IMR-90 (cell line): ENCODE measurements around the gene ABITRAM. TPM values are rescaled to one million over a fixed set of nuclear protein-coding genes. Genes with fewer than 3 reads are reported as not detected.

ENCODE experiments used
- ATAC-seq: fragments of 200-7000 bp; cut with Tn5 transposase; 2 replicates; pipeline ENCODE4 v1.9.1; 2020; ENCODE audit warnings: low read depth, mild to moderate bottlenecking, moderate library complexity
- BruUV-seq: library from RNA; stranded (reverse); fragments of 400-500 nt; replicated peaks from 2 replicates; lab custom pipeline; 2021; lab: Mats Ljungman, UMichigan
- CTCF ChIA-PET: fragments of 300-600 bp; formaldehyde crosslinking; extraction: SDS; loops from one replicate; lab custom pipeline; 2021; ENCODE audit warnings: antibody characterized with exemption; lab: Yijun Ruan, JAX
- POLR2A ChIA-PET: fragments of 300-600 bp; sonication (Branson Sonifier 250); formaldehyde crosslinking; loops from one replicate; lab custom pipeline; 2022; ENCODE audit warnings: antibody characterized with exemption; ENCODE audit not compliant: unreplicated experiment; lab: Charles Lee
- DNase-seq: peaks from one replicate; pipeline ENCODE4 v3.0.0; 2013
- H2AFZ ChIP-seq: replicated peaks from 2 replicates; pipeline ENCODE3; 2013; ENCODE audit warnings: low read length, mild to moderate bottlenecking; ENCODE audit not compliant: poor library complexity
- H2AK5ac ChIP-seq: 2 replicates; pipeline ENCODE4 v1.6.1; 2013; ENCODE audit warnings: low read depth, low read length, inconsistent platforms
- H2AK9ac ChIP-seq: replicated peaks from 2 replicates; pipeline ENCODE3; 2013; ENCODE audit warnings: mild to moderate bottlenecking, low read depth, low read length, moderate library complexity; ENCODE audit not compliant: poor library complexity
- H2BK120ac ChIP-seq: 2 replicates; pipeline ENCODE4 v1.6.1; 2013; ENCODE audit warnings: low read depth, low read length, inconsistent platforms
- H2BK15ac ChIP-seq: 3 replicates; pipeline ENCODE4 v1.6.1; 2013; ENCODE audit warnings: low read depth, low read length, inconsistent platforms
- H2BK20ac ChIP-seq: 2 replicates; pipeline ENCODE4 v1.6.1; 2013; ENCODE audit warnings: low read depth, mild to moderate bottlenecking, inconsistent platforms, low read length, moderate library complexity
- H2BK5ac ChIP-seq: 2 replicates; pipeline ENCODE4 v1.6.1; 2013; ENCODE audit warnings: mild to moderate bottlenecking, low read depth, low read length, inconsistent platforms; ENCODE audit not compliant: poor library complexity, severe bottlenecking
- H3K14ac ChIP-seq: replicated peaks from 2 replicates; pipeline ENCODE4 v1.6.1; 2013; ENCODE audit warnings: low read depth, low read length, inconsistent platforms
- H3K18ac ChIP-seq: 2 replicates; pipeline ENCODE4 v1.6.1; 2013; ENCODE audit warnings: low read depth, low read length, control low read depth
- H3K23ac ChIP-seq: 2 replicates; pipeline ENCODE4 v1.6.1; 2013; ENCODE audit warnings: low read depth, low read length, inconsistent platforms
- H3K27ac ChIP-seq: 2 replicates; pipeline ENCODE4 v1.5.1; 2013; ENCODE audit warnings: mild to moderate bottlenecking, control low read depth, low read length; ENCODE audit not compliant: insufficient read depth
- H3K27me3 ChIP-seq: 2 replicates; pipeline ENCODE4 v1.6.1; 2013; ENCODE audit warnings: low read length; ENCODE audit not compliant: control insufficient read depth, insufficient read depth
- H3K36me3 ChIP-seq: 2 replicates; pipeline ENCODE4 v1.6.1; 2013; ENCODE audit warnings: low read length, mixed read lengths; ENCODE audit not compliant: control insufficient read depth, insufficient read depth
- H3K4ac ChIP-seq: 2 replicates; pipeline ENCODE4 v1.6.1; 2013; ENCODE audit warnings: low read depth, low read length, inconsistent platforms
- H3K4me1 ChIP-seq: 2 replicates; pipeline ENCODE4 v1.6.1; 2013; ENCODE audit warnings: low read length, mixed read lengths; ENCODE audit not compliant: control insufficient read depth, insufficient read depth
- H3K4me2 ChIP-seq: 2 replicates; pipeline ENCODE4 v1.6.1; 2013; ENCODE audit warnings: low read depth, mild to moderate bottlenecking, control low read depth, low read length, moderate library complexity
- H3K4me3 ChIP-seq: 2 replicates; pipeline ENCODE4 v1.5.1; 2013; ENCODE audit warnings: low read depth, mild to moderate bottlenecking, control low read depth, low read length, moderate library complexity; ENCODE audit not compliant: insufficient read depth
- H3K56ac ChIP-seq: 2 replicates; pipeline ENCODE4 v1.6.1; 2013; ENCODE audit warnings: low read length, inconsistent platforms; ENCODE audit not compliant: insufficient read depth; ENCODE audit errors: extremely low read depth
- H3K79me1 ChIP-seq, 2 experiments: 2 replicates each; pipeline ENCODE4 v1.6.1; 2013; ENCODE audit warnings: low read length in 2 of 2, inconsistent platforms in 1 of 2, low read depth in 1 of 2
- H3K9ac ChIP-seq: 2 replicates; pipeline ENCODE4 v1.6.1; 2013; ENCODE audit warnings: low read depth, low read length, control low read depth
- H3K9me1 ChIP-seq: 2 replicates; pipeline ENCODE4 v1.6.1; 2013; ENCODE audit warnings: low read length, inconsistent platforms; ENCODE audit not compliant: insufficient read depth
- H3K9me3 ChIP-seq: 2 replicates; pipeline ENCODE4 v1.6.1; 2013; ENCODE audit warnings: low read length; ENCODE audit not compliant: control insufficient read depth, insufficient read depth
- H4K20me1 ChIP-seq: 2 replicates; pipeline ENCODE4 v1.6.1; 2013; ENCODE audit warnings: low read length, inconsistent platforms; ENCODE audit not compliant: insufficient read depth
- H4K5ac ChIP-seq: 2 replicates; pipeline ENCODE4 v1.6.1; 2013; ENCODE audit warnings: mild to moderate bottlenecking, low read depth, low read length, control low read depth
- H4K8ac ChIP-seq, 2 experiments: 2 replicates each; pipeline ENCODE4 v1.6.1; 2013; ENCODE audit warnings: low read depth in 2 of 2, low read length in 2 of 2, control low read depth in 1 of 2, inconsistent platforms in 1 of 2
- H4K91ac ChIP-seq: 2 replicates; pipeline ENCODE4 v1.6.1; 2013; ENCODE audit warnings: low read depth, low read length, inconsistent platforms; ENCODE audit not compliant: insufficient read depth
- BHLHE40 ChIP-seq: fragments of 150-350 bp; IDR thresholded peaks from 2 replicates; pipeline ENCODE4 v1.6.1; 2016; ENCODE audit warnings: mild to moderate bottlenecking, low read depth, low read length
- CEBPB ChIP-seq: IDR thresholded peaks from 2 replicates; pipeline ENCODE4 v1.6.1; 2012; ENCODE audit warnings: low read depth, low read length, improper control_type of control experiment
- CHD1 ChIP-seq: IDR thresholded peaks from 2 replicates; pipeline ENCODE4 v1.6.1; 2012; ENCODE audit warnings: low read depth, low read length, improper control_type of control experiment
- CTCF ChIP-seq: conservative IDR thresholded peaks from 2 replicates; pipeline ENCODE4 v1.5.1; 2012; ENCODE audit warnings: mild to moderate bottlenecking, low read depth, low read length, improper control_type of control experiment
- ELK1 ChIP-seq: fragments of 150-350 bp; IDR thresholded peaks from 2 replicates; pipeline ENCODE4 v1.6.1; 2016; ENCODE audit warnings: low read depth, mild to moderate bottlenecking, low read length, moderate library complexity, borderline replicate concordance
- FOS ChIP-seq: fragments of 150-350 bp; IDR thresholded peaks from 2 replicates; pipeline ENCODE4 v1.6.1; 2016; ENCODE audit warnings: low read depth, low read length
- MAFK ChIP-seq: IDR thresholded peaks from 2 replicates; pipeline ENCODE4 v1.6.1; 2012; ENCODE audit warnings: low read depth, low read length, improper control_type of control experiment
- MXI1 ChIP-seq: IDR thresholded peaks from 2 replicates; pipeline ENCODE4 v1.6.1; 2012; ENCODE audit warnings: low read depth, mild to moderate bottlenecking, low read length, moderate library complexity, borderline replicate concordance
- NFE2L2 ChIP-seq: fragments of 150-350 bp; IDR thresholded peaks from 2 replicates; pipeline ENCODE4 v1.6.1; 2016; ENCODE audit warnings: low read depth, mild to moderate bottlenecking, low read length
- POLR2A ChIP-seq: IDR thresholded peaks from 2 replicates; pipeline ENCODE4 v1.6.1; 2012; ENCODE audit warnings: mild to moderate bottlenecking, low read depth, low read length
- RAD21 ChIP-seq: IDR thresholded peaks from 2 replicates; pipeline ENCODE4 v1.6.1; 2012; ENCODE audit warnings: low read length, improper control_type of control experiment
- RCOR1 ChIP-seq: IDR thresholded peaks from 2 replicates; pipeline ENCODE4 v1.6.1; 2012; ENCODE audit warnings: mild to moderate bottlenecking, low read length, improper control_type of control experiment; ENCODE audit not compliant: insufficient replicate concordance
- RFX5 ChIP-seq: IDR thresholded peaks from 2 replicates; pipeline ENCODE4 v1.8.0; 2012; ENCODE audit warnings: low read depth, mild to moderate bottlenecking, low read length, moderate library complexity
- SMC3 ChIP-seq: fragments of 150-350 bp; IDR thresholded peaks from 2 replicates; pipeline ENCODE4 v1.6.1; 2016; ENCODE audit warnings: low read depth, mild to moderate bottlenecking, antibody characterized with exemption, low read length, moderate library complexity
- USF2 ChIP-seq: fragments of 150-350 bp; IDR thresholded peaks from 2 replicates; pipeline ENCODE4 v1.6.1; 2017; ENCODE audit warnings: mild to moderate bottlenecking, antibody characterized with exemption, low read length, low read depth
- WGBS, 2 experiments: methylation state at CpG; one replicate each; pipeline versions ENCODE4 v1.1.5 to v1.1.7; 2013; ENCODE audit warnings: missing lambda C conversion rate in 2 of 2; ENCODE audit not compliant: insufficient read length in 1 of 2; ENCODE audit errors: extremely low coverage in 2 of 2; 5-methylcytosine and 5-hydroxymethylcytosine counted together
- dilution Hi-C: fragments of 300-500 bp; cut with HindIII; formaldehyde crosslinking; loops from one replicate; pipeline ENCODE4 v1.14.3; 2018; ENCODE audit warnings: low sequenced_read_pairs; ENCODE audit not compliant: unreplicated experiment
- in situ Hi-C: fragments of 300-500 bp; cut with MboI; formaldehyde crosslinking; loops from 3 replicates; pipeline ENCODE4 v1.14.3; 2019; ENCODE audit warnings: low sequenced_read_pairs, inconsistent platforms, mixed read lengths
- intact Hi-C: fragments of 100-400 bp; cut with micrococcal nuclease; formaldehyde crosslinking; loops from 2 replicates; pipeline ENCODE4 v1.10.0; 2022
- polyA plus RNA-seq, 3 experiments: library from polyadenylated mRNA; depleted of rRNA; stranded (reverse); fragments of >200 nt; gene quantifications; 2 replicates each; pipeline ENCODE4 v1.2.3, GENCODE V29; 2012; ENCODE audit warnings: low replicate concordance in 1 of 3
- total RNA-seq: library from RNA; depleted of rRNA; stranded (reverse); fragments of >200 nt; gene quantifications from 2 replicates; pipeline ENCODE4 v1.2.3, GENCODE V29; 2012

Gene ABITRAM
- total and polyA plus RNA-seq, 2 of the 4 experiments (the other 2 are of a cell fraction), result 8.6 to 10.3 TPM

- TF ChIP-seq ELK1 (no peak), MAFK (no peak), CHD1 (no peak), RAD21 (no peak), POLR2A (no peak), CTCF (no peak), CEBPB (no peak), FOS (no peak), NFE2L2 (no peak), RCOR1 (no peak), USF2 (no peak), RFX5 (no peak), SMC3 (no peak), BHLHE40 (no peak), MXI1 (no peak)
- no CpG with 5 or more reads among the region's 3 CpGs for WGBS, 2 experiments
- Histone ChIP-seq H2BK5ac (no peak overlapping the region), H3K9ac (no peak overlapping the region), H3K18ac (no peak overlapping the region), H4K8ac (no peak overlapping the region), H3K23ac (no peak overlapping the region), H2AK5ac (no peak overlapping the region), H2BK15ac (no peak overlapping the region), H2AK9ac (no peak overlapping the region), H2BK120ac (no peak overlapping the region), H3K9me3 (no peaks in the 10 kb centered on the region), H3K9me1 (no peaks in the 10 kb centered on the region), H3K4me3 (no peak overlapping the region), H3K14ac (no peak overlapping the region), H3K4me2 (no peak overlapping the region), H3K79me1 (peaks cover 5 to 7% of the 10 kb centered on the region in 2 experiments; a peak in 2 of 4 replicates), H3K36me3 (peaks cover 10% of the 10 kb centered on the region), H4K20me1 (no peaks in the 10 kb centered on the region), H3K4me1 (no peaks in the 10 kb centered on the region), H4K5ac (no peak overlapping the region), H3K27me3 (no peaks in the 10 kb centered on the region), H2AFZ (no peak overlapping the region), H2BK20ac (no peak overlapping the region), H3K27ac (no peak overlapping the region), H3K56ac (no peak overlapping the region), H3K4ac (no peak overlapping the region), H4K91ac (no peak overlapping the region)
- DNase-seq, result no peak
- in situ Hi-C loops (no loop called here), intact Hi-C loops (no loop called here), dilution Hi-C loops (no loop called here)
- CTCF ChIA-PET, result no interaction called here
- no peak for ATAC-seq
- no TSS peak for BruUV-seq
- POLR2A ChIA-PET, result interaction anchor here (0.9 kb wide), 1 partner anchor 18 kb away, joined by 3 read pairs; no protein-coding TSS in a partner anchor
These were observed 38.0 kb downstream of the ABITRAM start for GRCh38 chr9:108972186-108972585.
